Activated T-cell treated with anti-CD3 and anti-CD28 coated beads for 24 hours (primary cell): ENCODE measurements around the gene HMGB3.
"Not testable (repeated sequence)": the region's sequence is repeated elsewhere in the genome, so short reads cannot be mapped to it uniquely, and the experiment has no call there.

ENCODE experiments used
- DNase-seq: peaks from one replicate; pipeline ENCODE4 v3.0.0-alpha.2; 2020; ENCODE audit warnings: low read depth

Gene HMGB3

DNA sequence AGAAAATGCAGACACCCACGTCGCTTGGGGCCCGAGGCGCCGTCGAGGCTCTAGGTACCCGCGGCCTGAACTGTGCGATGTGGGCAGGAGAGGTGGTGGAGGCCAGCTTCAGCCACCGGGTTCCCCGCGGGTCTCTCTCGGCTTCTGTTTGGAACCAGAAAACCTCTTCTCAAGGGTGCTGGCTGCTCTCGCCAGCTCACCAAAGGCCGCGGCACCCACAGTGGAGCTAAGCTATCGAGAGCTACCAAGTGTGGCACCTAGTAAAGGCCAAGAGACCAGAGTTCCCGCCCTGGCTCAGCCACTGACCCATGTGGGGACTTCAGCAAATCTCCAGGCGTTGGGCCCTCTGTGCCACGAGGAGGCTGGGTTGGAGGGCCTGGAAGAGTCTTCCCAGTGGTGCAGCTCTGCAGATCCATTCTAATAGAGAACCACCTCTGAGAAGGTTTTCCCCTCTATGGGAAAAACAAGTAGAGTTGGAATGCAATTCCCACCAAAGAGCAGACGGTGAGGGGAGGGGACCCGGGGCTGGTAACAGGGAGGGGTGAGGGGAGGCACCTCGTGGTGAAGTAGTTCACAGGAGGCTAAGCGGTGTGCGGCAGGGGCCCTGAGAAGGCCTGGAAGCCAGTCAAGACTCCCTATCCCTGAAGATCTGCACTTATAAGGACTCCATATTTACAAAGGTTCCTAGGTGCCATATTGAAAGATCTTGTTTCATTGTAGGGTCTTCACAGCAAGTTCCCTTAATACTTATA is 5.5 kb upstream of the HMGB3 start:
- DNase-seq: no peak

DNA sequence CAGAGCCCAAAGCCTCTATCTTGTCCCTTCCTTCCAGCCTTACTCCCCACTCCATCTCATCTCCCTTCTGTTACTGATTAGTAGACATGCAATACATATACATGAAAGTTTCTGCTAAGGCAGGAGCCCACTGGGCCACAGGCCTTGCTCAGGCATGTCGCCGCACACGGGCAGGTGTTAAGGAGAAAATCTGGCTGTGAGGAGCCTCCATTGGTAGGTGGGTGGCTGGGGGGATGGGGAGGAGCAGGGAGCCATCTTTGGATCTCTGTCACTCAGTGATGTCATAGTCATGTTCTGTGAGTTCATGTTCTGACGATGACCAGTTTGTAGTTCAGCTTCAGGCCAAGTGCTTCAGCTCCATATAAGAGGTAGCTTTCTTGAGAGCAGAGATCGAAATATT is 2.9 kb upstream of the HMGB3 start:
- no peak for DNase-seq

DNA sequence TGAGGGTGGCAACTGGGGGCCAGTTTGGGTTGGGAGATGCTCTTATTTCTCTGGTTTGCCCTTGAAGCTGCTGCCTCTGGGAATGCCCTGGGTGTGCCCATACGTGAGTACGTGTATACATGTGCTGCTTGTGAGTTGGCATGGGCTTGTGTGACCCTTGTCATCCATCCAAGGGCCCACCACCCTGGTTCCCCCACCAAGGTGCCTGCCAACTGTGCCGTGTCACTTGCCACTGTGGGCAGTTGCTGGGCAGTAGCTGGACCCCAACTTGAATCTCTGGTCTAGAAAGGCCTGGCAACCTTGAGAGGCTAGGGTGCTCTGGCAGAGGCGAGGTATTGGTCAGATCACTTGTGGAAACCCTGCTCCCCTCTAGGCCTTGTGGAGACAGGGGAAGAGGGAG is 2.4 kb upstream of the HMGB3 start:
- no peak for DNase-seq

DNA sequence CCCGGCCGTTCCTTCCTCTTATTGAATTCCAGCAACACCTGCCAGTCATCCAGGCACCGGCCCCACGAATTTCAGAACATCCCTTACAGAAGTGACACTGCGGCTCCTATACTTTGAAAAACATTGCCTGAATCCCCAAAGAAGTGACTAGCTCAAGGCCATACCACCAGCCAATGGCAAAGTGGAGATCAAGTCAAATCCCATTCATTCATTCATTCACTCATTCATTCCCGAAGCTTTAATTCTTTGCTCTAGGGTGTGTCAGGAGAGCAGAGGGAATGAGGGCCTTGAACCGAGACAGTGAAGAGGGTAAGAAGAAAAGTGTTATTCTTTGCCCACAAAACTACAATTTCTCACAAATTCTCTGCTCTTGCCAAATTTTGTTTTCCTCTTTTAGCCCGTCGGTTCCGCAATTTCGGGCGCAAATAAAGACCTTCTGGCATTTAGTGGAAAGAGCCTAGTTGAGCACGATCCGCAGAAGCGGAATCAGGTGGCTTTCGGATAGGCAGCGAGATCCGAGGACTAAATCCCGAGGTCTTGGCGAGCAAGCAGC is 824 bp upstream of the HMGB3 start:
- DNase-seq: no peak

DNA sequence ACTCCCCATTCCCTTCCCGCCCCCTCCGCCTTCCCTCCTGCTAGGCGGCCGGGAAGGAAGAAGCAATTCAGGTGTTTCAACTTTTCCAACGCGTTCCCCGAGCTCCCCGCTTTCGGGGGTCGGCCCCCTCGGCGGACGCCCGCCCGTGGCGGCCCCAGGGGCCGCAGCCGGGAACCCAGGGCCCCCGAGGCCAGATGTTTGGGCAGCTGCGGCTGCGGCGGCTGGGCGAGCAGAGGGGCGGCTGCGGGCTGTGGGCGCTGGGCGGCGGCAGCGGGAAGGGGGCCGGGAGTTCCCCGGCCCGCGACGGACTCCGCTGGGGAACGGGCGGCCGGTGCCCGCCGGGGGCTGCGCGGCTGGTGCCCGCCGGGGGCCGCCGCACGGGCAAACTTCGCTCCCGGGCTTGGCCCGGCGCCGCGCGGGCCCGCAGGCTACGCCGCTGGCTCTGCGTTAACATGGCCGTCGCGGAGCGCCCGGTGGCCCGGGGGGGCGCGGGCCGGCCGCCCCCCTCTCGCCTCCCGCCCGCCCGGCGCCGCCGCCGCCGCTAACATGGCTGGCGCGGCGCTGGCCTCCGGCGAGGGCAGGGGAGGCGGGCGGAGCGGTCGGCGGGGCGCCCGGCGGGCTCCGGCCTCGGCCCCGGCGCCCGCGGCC is 510 bp downstream of the HMGB3 start:
- DNase-seq: no peak

DNA sequence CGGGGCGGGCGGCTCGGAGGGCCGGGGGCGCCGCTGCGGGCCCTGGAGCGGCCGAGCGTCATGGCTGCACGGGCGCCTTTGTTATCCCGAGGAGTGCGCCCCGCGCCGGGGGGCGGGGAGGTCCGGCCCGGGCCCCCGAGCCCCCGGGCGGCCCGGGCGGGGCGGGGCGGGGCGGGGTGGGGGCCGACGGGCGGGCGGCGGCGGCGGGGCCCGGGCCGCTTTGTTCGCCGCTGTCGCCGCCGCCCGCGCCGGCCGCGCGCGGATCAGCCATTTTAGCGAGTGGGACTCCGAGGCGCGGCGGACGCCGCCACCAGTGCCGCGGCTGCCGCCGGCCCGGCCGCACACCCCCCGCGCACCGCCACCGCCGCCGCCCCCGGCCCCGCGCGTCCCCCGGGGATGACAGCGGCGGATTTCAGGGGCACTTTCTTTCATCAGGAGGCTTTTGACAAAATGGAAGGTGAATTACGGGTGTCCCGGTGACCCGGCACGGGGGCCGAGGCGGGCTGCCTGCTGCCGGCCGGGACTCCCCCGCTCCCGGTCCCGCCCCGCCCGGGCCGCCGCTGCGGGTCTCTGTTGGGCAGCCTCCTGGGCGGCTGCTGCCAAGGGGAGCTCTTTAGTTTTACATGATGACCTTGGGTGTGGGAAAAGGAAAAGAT is 1.2 kb downstream of the HMGB3 start:
- DNase-seq: no peak

DNA sequence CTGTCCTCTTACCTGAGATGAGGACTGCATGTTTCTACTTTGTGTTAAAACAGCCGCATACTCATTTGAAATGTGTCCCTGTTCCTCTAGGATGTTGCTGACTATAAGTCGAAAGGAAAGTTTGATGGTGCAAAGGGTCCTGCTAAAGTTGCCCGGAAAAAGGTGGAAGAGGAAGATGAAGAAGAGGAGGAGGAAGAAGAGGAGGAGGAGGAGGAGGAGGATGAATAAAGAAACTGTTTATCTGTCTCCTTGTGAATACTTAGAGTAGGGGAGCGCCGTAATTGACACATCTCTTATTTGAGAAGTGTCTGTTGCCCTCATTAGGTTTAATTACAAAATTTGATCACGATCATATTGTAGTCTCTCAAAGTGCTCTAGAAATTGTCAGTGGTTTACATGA is 4.6 kb downstream of the HMGB3 start:
- not testable (repeated sequence) for DNase-seq

DNA sequence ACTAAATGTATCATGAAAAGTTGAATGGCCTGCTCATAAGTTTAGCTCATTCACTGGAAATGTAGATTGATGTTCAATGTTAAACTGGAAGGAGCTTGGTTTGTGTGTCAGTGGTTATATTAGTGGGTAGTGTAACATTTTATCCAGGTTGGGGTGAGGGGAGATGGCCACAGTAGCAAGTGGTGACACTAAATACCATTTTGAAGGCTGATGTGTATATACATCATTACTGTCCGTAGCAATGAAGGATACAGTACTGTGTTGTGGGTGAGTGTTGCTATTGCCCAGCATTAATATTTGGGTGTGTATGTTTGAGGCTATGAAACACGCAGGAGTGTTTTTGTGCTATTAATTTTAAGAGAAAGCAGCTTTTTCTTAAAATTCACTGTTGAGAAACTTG is 6.3 kb downstream of the HMGB3 start:
- DNase-seq: no peak

DNA sequence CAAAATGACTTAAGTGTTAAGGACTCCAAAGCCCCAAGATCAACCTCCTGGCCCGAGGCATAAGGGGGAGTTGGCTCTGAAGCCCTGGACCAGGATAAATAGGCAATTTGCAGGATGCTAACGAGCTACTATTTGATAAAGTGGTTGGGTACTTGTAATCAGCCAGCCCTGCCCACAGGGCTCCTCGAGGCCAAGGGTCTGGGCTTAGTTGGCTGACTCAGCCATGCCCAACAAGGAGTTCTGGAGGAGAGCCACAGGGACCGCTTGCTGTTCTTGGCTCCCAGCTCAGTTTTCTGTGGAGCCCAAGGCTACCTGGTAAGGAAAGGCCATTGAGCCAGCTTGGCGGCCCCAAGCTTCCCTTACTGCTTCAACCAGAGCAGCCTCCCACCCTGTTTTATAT is 7.8 kb downstream of the HMGB3 start:
- DNase-seq: no peak

DNA sequence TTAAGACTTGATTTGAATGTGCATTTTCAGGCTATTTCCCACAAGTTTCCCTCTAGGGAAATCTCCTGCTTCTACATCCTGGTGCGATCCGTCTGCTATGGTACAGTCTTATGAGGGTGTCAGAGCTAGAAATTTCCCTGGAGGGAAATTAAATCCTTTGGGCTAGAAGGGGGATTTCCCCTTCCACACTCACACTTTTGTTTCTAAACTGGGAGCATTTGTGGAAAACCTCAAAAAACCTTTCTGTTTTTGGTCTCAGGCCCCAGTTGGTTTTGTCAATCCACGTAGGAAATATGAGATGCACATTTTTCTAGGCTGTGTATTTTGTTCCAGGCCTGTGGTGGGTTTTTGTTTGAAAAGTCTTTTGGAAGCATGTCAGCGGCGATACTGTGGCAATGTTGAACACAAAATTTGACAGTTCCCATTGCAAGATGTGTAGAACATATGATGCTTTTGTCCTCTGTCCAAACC is 17.8 kb downstream of the HMGB3 start:
- no peak for DNase-seq

DNA sequence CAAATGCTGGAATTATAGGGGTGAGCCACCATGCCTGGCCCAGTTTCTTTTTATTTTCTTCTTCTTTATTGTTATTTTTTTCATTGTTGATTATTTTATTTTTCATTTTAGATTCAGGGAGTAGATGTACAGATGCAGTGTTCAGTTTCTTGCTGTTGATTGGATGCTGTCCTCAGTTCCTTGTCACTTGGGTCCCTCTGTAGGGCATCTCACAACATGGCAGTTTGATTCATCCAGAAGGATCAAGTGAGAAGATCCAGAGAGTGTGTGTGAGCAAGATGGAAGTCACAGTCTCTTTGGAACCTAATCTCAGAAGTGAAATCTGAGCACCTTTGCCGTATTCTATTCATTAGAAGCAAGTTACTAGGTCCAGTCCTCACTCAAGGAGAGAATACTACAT is 20.9 kb downstream of the HMGB3 start:
- DNase-seq: no peak

DNA sequence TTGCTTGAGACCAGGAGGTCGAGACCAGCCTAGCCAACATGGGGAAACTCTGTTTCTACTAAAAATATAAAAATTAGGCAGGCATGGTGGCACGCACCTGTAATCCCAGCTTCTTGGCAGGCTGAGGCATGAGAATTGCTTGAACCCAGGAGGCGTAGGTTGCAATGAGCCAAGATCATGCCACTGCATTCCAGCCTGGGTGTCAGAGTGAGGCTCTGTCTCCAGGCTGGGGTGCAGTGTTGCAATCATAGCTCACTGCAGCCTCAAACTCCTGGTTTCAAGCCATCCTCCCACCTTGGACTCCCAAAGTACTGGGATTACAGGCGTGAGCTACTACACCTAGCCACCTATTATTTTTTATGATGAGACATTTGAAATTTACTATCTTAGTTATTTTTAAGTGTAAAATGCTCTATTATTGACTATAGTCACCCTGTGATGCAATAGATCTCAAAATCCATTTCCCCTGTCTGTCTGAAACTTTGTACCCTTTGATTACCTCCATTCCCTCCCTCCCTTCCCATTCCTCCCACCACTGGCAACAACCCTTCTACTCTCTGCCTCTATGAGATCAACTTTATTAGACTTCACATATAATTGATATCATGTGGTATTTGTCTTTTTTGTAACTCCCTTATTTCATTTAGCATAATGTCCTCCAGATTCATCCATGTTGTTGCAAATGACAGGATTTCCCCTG is 23.4 kb downstream of the HMGB3 start:
- DNase-seq: no peak

DNA sequence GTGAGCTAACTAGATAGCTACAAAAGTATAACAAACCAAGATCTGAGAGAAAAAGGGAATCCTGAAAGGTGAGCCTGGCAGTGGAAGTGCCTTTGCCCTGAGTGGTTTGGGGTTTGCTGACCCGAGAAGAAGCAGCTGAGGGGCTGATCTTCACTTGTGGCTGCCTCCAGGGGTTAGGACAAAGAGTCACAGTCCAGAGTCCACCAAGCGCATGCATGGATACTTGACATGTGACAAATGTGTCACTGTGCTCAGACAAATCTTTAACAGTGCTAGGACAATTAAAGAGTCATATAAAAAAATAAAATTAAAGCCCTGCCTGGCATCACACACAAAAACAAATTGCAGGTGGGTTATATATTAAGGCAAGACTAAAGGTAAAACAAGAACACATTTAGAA is 26.4 kb downstream of the HMGB3 start:
- no peak for DNase-seq

DNA sequence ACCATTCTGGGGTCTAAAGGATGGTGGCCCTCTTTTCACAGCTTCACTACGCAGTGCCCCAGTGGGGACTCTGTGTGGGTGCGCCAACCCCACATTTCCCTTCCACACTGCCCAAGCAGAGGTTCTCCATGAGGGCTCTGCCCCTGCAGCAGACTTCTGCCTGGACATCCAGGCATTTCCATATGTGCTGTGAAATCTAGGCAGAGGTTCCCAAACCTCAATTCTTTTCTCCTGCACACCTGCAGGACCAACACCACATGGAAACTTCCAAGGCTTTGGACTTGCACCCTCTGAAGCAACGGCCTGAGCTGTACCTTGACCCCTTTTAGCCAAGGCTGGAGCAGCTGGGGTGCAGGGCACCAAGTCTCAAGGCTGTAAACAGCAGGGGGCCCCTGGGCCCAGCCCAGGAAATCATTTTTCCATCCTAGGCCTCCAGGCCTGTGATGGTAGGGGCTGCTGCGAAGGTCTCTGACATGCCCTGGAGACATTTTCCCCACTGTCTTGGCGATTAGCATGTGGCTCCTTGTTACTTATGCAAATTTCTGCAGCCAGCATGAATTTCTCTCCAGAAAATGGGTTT is 30.1 kb downstream of the HMGB3 start:
- DNase-seq: no peak

DNA sequence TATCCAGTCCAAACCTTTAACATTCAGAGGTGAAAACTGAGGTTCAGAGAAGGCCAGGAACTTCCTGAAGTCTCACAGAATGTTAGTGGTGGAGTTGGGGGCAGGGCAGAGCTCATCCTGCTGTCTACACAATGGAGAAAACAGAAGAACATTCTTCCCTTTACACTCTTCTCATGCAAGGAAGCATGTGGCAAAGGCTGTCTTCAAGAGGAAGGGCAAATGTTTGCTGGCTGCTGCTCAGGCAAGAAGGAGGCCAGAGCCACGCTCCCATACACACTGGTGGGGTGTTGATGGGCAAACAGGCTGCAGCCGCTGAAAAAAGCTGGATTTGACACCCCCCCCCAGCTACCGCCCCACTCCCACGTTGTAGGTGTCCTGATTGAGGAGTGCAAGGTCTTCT is 32.5 kb downstream of the HMGB3 start:
- DNase-seq: no peak

DNA sequence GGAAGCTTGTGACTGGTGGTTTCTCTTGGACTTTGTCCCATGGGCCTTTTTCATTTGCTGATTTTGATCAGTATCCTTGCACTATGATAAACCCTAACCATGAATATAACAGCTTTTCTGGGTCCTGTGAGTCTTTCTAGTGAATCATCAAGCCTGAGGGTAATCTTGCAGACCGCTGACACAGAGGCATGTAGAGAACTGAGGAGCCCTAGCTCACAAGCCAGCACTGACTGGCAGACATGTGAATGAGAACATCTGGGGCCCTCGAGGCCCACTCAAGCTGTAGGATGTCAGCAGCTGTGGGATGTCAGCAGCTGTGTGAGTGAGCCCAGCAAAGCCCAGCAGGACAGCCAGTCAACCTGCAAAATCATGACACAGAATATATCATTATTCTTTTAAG is 36.7 kb downstream of the HMGB3 start:
- DNase-seq: no peak

DNA sequence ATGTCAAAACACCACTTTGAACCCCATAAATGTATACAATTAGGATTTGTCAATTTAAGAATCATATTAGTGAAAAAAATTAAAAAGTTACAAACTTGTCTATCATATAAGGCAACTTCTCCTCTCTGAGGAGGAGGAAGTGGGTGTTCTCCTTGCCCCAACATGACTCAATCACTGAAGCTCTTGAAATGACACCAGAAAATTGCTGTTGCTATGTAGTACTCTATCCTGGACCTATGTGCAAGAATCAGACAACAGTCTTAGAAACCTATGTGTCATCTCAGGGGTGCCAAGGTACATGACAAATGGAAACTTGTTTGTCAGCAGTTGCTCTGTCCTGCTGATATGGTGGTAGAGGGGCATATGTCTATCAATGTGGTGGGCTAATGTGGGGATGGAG is 47.7 kb downstream of the HMGB3 start:
- DNase-seq: no peak

DNA sequence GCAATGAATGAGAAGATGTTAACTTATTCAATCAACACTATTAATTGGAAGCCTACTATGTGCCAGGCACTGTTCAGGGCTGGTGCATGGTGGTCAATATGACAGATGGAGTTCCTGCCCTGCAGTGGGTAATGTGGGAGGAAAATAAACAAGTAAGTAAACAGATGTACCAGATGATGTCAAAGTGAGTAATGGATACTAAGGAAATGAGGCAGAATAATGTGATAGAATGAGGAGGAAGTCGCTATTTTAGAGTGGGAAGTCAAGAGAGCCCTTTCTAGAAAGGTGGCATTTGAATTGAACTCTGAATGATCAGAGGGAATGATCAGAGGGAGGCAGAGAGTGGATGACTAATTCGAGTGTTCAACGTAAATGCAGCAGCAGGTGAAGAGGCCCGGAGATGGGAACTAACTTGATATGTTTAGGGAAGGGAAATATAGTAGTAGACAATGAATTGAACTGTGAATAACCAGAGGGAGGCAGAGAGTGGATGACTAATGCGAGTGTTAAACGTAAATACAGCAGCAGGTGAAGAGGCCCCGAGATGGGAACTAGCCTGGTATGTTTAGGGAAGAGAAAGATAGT is 48.3 kb downstream of the HMGB3 start:
- DNase-seq: no peak

DNA sequence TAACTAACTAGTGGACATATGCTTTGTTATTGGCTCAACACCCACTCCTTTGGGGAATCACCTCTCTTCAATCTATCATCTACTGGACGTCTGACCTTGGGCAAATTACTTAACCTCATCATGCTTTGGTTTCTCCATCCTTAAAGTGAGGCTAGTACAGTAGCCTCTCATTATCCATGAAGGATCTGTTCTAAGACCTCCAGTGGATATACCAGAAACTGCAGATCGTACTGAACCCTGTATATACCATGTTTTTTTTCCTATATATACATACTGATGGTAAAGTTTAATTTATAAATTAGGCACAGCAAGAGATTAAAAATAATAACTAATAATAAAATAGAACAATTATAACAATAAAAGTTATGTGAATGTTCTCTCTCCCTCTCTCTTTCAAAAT is 56.2 kb downstream of the HMGB3 start:
- DNase-seq: no peak
